ENCODE measurements around the gene ZMAT5. TPM values are rescaled to one million over a fixed set of nuclear protein-coding genes. Genes with fewer than 3 reads are reported as not detected.

ZMAT5 gene
- total and polyA plus RNA-seq, 3 experiments from 2014 or later = 24.7 to 46.9 (median 25.2) TPM

DNA sequence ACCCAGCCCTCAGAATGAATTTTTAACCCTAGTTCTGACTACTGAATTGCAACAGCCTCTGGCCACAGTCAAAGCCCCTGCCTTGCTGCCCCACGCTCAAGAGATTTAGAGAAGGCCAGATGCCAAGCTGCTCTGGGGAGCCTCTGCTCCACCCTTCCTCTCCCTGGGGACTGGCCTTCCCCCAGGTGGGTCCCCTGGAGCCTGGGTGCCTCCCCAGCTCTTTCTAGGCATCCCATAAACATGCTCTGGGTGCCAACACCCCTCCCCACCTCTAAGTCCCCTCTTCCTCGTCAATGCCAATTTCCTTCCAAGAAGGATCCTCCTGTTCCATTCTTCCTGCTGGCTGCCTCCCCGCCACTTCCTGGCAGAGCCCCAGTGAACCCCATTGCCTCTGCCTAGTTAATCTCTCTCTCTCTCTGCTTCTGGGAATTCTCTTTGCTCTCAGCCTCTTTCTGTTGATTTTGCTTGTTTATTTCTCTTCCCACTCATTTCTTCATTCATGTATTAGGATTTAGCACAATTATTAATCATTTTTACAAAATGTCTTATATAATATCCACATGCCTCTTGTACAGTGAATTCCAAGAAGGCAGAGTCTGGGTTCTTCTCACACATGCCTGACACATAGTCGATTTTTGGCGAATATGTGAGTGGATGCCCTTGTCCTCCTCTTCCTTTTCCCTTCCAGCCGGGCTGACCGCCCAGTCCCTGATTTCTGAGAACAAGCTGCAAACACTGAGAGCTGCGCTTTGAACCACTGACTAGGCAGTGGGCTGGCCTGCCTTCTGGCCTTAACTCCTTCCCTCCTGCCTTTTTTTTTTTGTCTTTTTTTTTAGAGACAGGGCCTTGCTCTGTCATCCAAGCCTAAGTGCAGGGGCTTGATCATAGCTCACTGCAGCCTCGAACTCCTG, 17.9 kb upstream of the ZMAT5 start:
- no peaks in the 10 kb centered on the region for H3K4me1 ChIP-seq (ENCODE audit: insufficient read depth, low read length)
- no peak overlapping the region for H3K4me3 ChIP-seq (ENCODE audit: low read length)
- H3K9me3 ChIP-seq (ENCODE audit: low read length) = no peaks in the 10 kb centered on the region
- ChIA-PET POLR2A (no interaction called here), CTCF (no interaction called here)
- no peaks in the 10 kb centered on the region for H3K27me3 Mint-ChIP-seq
- peaks cover 4 to 29% (median 9%) of the 10 kb centered on the region in 3 donors for H3K36me3 Mint-ChIP-seq
- no peaks in the 10 kb centered on the region for H3K27me3 ChIP-seq (ENCODE audit: insufficient read depth, low read length, poor library complexity, severe bottlenecking)
- DNase-seq = no peak
- no peaks in the 10 kb centered on the region for H3K9me3 Mint-ChIP-seq
- H3K27ac Mint-ChIP-seq = peak overlapping the region in 3 of 8 donors; percentile 3 to 91 (median 44)
- no peak overlapping the region for H3K4me3 Mint-ChIP-seq
- no peak overlapping the region for H3K27ac ChIP-seq (ENCODE audit: low read depth, low read length)
- H3K36me3 ChIP-seq (ENCODE audit: insufficient read depth, low read length) = peaks cover 11% of the 10 kb centered on the region
- no peaks in the 10 kb centered on the region for H3K4me1 Mint-ChIP-seq

GRCh38 chr22:29782061-29782845, 15.4 kb upstream of the ZMAT5 start:
- Mint-ChIP-seq H3K27ac (no peak overlapping the region), H3K27me3 (no peaks in the 10 kb centered on the region), H3K9me3 (no peaks in the 10 kb centered on the region), H3K4me1 (no peaks in the 10 kb centered on the region), H3K4me3 (no peak overlapping the region), H3K36me3 (peaks cover 0 to 4% (median 0%) of the 10 kb centered on the region in 3 donors)
- Histone ChIP-seq H3K9me3 (ENCODE audit: low read length) (no peaks in the 10 kb centered on the region), H3K27me3 (ENCODE audit: insufficient read depth, low read length, poor library complexity, severe bottlenecking) (no peaks in the 10 kb centered on the region), H3K4me1 (ENCODE audit: insufficient read depth, low read length) (no peaks in the 10 kb centered on the region), H3K27ac (ENCODE audit: low read depth, low read length) (no peak overlapping the region), H3K4me3 (ENCODE audit: low read length) (no peak overlapping the region), H3K36me3 (ENCODE audit: insufficient read depth, low read length) (no peaks in the 10 kb centered on the region)
- no peak for DNase-seq
- ChIA-PET POLR2A (no interaction called here), CTCF (interaction anchor here (1.3 kb wide), 1 partner anchor 9 kb away, joined by 3 read pairs; no protein-coding TSS in a partner anchor)

DNA sequence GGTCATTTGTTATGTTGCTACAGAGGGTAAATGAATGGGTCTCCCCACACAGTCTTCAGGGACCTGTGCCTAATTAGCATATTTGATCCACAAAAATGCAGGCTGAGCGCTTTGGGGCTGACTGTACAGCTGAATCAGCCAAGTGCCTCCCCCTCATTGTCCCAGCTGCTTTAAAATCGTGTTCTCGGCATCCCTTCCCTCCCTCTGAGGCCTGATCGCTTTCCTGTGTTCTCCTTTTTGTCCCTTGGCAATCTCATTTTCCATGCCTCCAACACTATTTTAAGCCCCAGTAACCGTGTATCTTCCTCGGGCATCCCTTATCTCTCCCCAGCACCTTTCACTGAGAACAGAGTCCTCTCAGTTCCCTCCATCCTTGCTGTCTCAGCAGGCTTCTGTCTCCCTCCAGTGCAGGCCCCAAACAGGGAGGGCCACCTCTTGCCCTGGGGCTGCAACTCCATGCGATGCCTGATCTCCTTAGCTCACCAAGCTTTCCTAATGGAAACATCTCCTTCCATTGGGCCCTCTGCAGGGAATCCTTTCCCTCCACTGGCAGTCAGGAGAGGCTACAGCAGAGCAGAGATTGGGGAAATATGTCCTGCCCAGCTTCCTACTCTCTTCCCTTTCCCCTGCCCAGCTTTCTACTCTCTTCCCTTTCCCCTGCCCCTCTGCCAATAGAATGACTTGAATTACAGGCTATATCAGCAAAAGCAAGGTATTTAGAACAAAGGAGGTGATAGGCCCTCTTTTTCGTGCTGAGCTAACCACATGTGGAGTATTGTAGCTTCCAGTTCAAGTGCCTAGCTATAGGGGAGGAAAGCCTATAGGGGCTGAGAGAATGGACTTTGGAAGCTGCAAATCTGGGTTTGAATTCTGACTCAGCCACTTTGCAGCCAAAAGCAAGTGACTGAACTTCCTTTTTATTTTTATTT, 14.2 kb upstream of the ZMAT5 start:
- ChIA-PET POLR2A (no interaction called here), CTCF (interaction anchor here (1.3 kb wide), 1 partner anchor 8 kb away, joined by 3 read pairs; no protein-coding TSS in a partner anchor)
- Mint-ChIP-seq H3K4me1 (no peaks in the 10 kb centered on the region), H3K27ac (peak overlapping the region in 1 of 8 donors; percentile 4), H3K36me3 (no peaks in the 10 kb centered on the region), H3K9me3 (no peaks in the 10 kb centered on the region), H3K4me3 (no peak overlapping the region), H3K27me3 (no peaks in the 10 kb centered on the region)
- no peaks in the 10 kb centered on the region for H3K4me1 ChIP-seq (ENCODE audit: insufficient read depth, low read length)
- H3K4me3 ChIP-seq (ENCODE audit: low read length) = no peak overlapping the region
- no peaks in the 10 kb centered on the region for H3K9me3 ChIP-seq (ENCODE audit: low read length)
- no peak overlapping the region for H3K27ac ChIP-seq (ENCODE audit: low read depth, low read length)
- no peaks in the 10 kb centered on the region for H3K36me3 ChIP-seq (ENCODE audit: insufficient read depth, low read length)
- H3K27me3 ChIP-seq (ENCODE audit: insufficient read depth, low read length, poor library complexity, severe bottlenecking) = no peaks in the 10 kb centered on the region
- no peak for DNase-seq

- H3K27me3 ChIP-seq (ENCODE audit: insufficient read depth, low read length, poor library complexity, severe bottlenecking) = no peaks in the 10 kb centered on the region
- POLR2A ChIA-PET = no interaction called here
- H3K9me3 ChIP-seq (ENCODE audit: low read length) = no peaks in the 10 kb centered on the region
- Mint-ChIP-seq H3K4me3 (no peak overlapping the region), H3K9me3 (no peaks in the 10 kb centered on the region), H3K27ac (peak overlapping the region in 1 of 8 donors; percentile 36), H3K36me3 (no peaks in the 10 kb centered on the region), H3K27me3 (no peaks in the 10 kb centered on the region), H3K4me1 (no peaks in the 10 kb centered on the region)
- H3K4me1 ChIP-seq (ENCODE audit: insufficient read depth, low read length) = no peaks in the 10 kb centered on the region
- CTCF ChIA-PET = no interaction called here
- no peaks in the 10 kb centered on the region for H3K36me3 ChIP-seq (ENCODE audit: insufficient read depth, low read length)
- no peak overlapping the region for H3K27ac ChIP-seq (ENCODE audit: low read depth, low read length)
- no peak overlapping the region for H3K4me3 ChIP-seq (ENCODE audit: low read length)
- no peak for DNase-seq
Observed at GRCh38 chr22:29780220-29780619, 13.4 kb upstream of the ZMAT5 start.

DNA sequence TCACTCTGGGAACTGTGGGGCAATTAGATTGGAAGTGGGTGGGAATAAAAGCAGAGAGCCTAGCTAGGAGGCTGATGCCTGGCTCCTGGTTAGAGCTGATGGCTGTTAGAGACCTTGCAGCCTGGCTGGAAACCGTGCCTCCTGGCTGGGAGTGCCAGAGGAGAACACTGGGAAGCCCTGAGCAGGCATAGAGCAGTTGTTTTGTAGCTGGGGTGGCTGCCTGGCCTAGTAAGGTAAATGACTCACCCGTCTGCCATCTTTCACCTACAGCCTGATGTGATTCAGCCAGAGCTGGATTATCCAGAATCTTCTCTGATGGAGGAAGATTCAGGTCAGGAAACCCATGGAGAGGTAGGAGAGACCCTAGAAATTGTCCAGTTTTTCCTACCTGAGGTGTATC, 6.4 kb upstream of the ZMAT5 start:
- CTCF ChIA-PET = interaction anchor here (1.4 to 1.5 kb wide), 2 partner anchors 9 to 17 kb away, joined by 3 to 4 read pairs; no protein-coding TSS in a partner anchor
- POLR2A ChIA-PET = interaction anchor here (0.6 kb wide), 2 partner anchors 32 to 54 kb away, joined by 3 to 5 read pairs; no protein-coding TSS in a partner anchor
- no peak overlapping the region for H3K27ac Mint-ChIP-seq
- H3K9me3 Mint-ChIP-seq = no peaks in the 10 kb centered on the region
- H3K4me1 Mint-ChIP-seq = peaks cover 7 to 14% (median 13%) of the 10 kb centered on the region in 3 donors
- no peak overlapping the region for H3K4me3 ChIP-seq (ENCODE audit: low read length)
- no peak for DNase-seq
- H3K27ac ChIP-seq (ENCODE audit: low read depth, low read length) = no peak overlapping the region
- H3K36me3 Mint-ChIP-seq = peaks cover 0 to 30% (median 9%) of the 10 kb centered on the region in 3 donors
- H3K9me3 ChIP-seq (ENCODE audit: low read length) = no peaks in the 10 kb centered on the region
- no peak overlapping the region for H3K4me3 Mint-ChIP-seq
- H3K4me1 ChIP-seq (ENCODE audit: insufficient read depth, low read length) = peaks cover 2% of the 10 kb centered on the region
- H3K27me3 Mint-ChIP-seq = no peaks in the 10 kb centered on the region
- H3K27me3 ChIP-seq (ENCODE audit: insufficient read depth, low read length, poor library complexity, severe bottlenecking) = no peaks in the 10 kb centered on the region
- H3K36me3 ChIP-seq (ENCODE audit: insufficient read depth, low read length) = peaks cover 9% of the 10 kb centered on the region

GRCh38 chr22:29772170-29772641, 5.4 kb upstream of the ZMAT5 start:
- no peaks in the 10 kb centered on the region for H3K27me3 Mint-ChIP-seq
- no peaks in the 10 kb centered on the region for H3K9me3 Mint-ChIP-seq
- peaks cover 0 to 39% (median 9%) of the 10 kb centered on the region in 3 donors for H3K36me3 Mint-ChIP-seq
- H3K36me3 ChIP-seq (ENCODE audit: insufficient read depth, low read length) = peaks cover 9% of the 10 kb centered on the region
- H3K4me3 Mint-ChIP-seq = peak overlapping the region in 1 of 7 donors; percentile 73
- no peaks in the 10 kb centered on the region for H3K27me3 ChIP-seq (ENCODE audit: insufficient read depth, low read length, poor library complexity, severe bottlenecking)
- DNase-seq = no peak
- no peak overlapping the region for H3K27ac Mint-ChIP-seq
- H3K4me3 ChIP-seq (ENCODE audit: low read length) = no peak overlapping the region
- CTCF ChIA-PET = interaction anchor here (1.5 kb wide), 1 partner anchor 10 kb away, joined by 3 read pairs; no protein-coding TSS in a partner anchor
- POLR2A ChIA-PET = no interaction called here
- no peak overlapping the region for H3K27ac ChIP-seq (ENCODE audit: low read depth, low read length)
- H3K4me1 Mint-ChIP-seq = peaks cover 17 to 24% (median 23%) of the 10 kb centered on the region in 3 donors
- H3K9me3 ChIP-seq (ENCODE audit: low read length) = no peaks in the 10 kb centered on the region
- H3K4me1 ChIP-seq (ENCODE audit: insufficient read depth, low read length) = peaks cover 9% of the 10 kb centered on the region

DNA sequence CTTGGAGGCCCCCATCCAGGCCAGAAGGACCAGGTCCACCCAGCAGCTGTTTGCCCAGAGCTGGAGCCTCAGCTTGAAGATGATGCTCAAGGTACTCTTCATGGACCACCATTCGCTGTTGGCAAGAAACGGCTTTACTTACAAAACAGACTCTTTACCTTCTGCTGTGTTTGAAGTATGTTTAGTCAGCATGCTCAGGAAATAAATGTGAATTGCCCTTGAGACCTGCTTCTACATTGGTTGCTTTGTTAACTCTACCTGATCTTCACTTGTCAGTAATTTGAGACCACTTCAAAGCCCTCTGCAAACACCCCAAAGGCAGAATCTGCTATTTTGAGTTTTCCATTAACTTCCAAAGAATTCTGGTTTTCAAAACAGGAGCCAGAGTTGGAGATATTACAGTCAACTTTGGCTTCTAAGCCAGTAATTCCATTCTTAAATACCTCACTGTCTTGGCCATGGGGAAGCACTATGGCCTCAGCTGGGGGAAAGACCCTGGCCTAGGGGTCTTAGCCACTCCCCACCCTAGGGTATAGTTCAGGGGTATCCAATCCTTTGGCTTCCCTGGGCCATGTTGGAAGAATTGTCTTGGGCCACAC, 3.0 kb upstream of the ZMAT5 start:
- Histone ChIP-seq H3K36me3 (ENCODE audit: insufficient read depth, low read length) (peaks cover 9% of the 10 kb centered on the region), H3K27me3 (ENCODE audit: insufficient read depth, low read length, poor library complexity, severe bottlenecking) (no peaks in the 10 kb centered on the region), H3K9me3 (ENCODE audit: low read length) (no peaks in the 10 kb centered on the region), H3K4me1 (ENCODE audit: insufficient read depth, low read length) (peaks cover 21% of the 10 kb centered on the region), H3K4me3 (ENCODE audit: low read length) (no peak overlapping the region), H3K27ac (ENCODE audit: low read depth, low read length) (no peak overlapping the region)
- Mint-ChIP-seq H3K27me3 (no peaks in the 10 kb centered on the region), H3K4me1 (peaks cover 34 to 47% (median 47%) of the 10 kb centered on the region in 3 donors), H3K4me3 (peak overlapping the region in 3 of 7 donors; percentile 9 to 74 (median 48)), H3K9me3 (no peaks in the 10 kb centered on the region), H3K27ac (peak overlapping the region in 2 of 8 donors; percentile 17 to 62), H3K36me3 (peaks cover 0 to 44% (median 9%) of the 10 kb centered on the region in 3 donors)
- no peak for DNase-seq
- POLR2A ChIA-PET = interaction anchor here (0.5 kb wide), 1 partner anchor 114 kb away, joined by 3 read pairs; no protein-coding TSS in a partner anchor
- CTCF ChIA-PET = interaction anchor here (1.0 kb wide), 1 partner anchor 235 kb away, joined by 3 read pairs; no protein-coding TSS in a partner anchor
